GM18858 (cell line): Measurements from ENCODE around the gene REEP1.

Source experiments
- ATAC-seq: cut with Tn5 transposase; IDR thresholded peaks from one replicate; pipeline ENCODE4 v1.9.1; 2021; ENCODE audit not compliant: unreplicated experiment

The REEP1 gene

DNA sequence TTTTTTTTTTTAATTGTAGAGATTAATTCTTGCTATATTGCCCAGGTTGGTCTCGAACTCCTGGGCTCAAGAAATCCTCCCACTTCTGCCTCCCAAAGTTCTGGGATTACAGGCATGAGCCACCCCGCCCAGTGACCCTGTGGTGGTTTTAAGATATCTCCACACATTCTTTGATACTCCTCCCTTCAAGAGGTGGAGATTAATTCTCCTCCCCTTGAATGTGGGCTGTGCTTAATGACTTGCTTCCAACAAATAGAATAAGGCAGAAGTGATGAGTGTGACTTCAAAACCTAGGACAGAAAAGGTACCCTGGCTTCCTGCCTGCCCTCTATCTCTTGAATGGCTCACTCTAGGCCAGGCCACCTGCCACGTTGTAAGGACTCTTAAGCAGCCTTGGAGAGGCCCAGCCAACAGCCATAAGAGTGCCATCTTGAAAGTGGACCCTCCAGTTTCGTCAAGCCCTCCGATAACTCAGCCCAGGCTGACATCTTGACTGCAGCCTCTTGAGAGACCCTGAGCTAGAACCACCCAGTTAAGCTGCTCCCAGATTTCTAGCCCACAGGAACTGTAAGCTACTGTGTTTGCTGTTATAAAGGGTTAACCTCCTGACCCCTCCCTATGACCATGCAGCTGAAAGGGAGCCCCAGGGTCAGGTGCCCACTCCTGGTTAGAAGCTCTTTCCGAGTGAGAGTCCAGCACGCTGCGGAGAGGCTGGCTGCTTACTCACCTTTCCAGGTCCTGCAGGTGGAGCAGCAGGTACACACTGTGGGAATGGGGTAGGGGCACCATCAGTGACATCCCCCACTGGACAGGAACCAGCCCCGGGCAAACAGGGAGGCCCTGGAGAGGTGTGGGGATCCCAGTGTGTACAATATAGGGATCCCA lies 110.5 kb downstream of the REEP1 start:
- ATAC-seq: no peak

DNA sequence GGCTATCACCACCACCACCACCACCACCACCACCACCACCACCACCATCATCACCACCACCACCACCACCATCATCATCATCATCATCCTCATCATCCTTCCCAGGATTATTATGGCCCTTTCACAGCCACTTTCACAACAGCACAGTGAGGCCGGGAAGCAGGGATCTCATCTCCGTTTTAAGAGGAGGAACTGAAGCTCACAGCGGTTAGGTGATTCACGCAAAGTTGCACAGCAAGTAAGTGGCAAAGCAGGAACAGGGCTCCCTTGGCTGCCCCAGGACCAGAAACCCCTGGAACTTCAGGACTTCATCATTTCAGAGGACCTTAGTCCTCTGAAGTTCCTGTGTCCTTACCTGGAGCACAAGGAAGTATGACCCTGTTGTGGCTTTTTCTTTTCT lies 111.4 kb downstream of the REEP1 start:
- no peak for ATAC-seq

DNA sequence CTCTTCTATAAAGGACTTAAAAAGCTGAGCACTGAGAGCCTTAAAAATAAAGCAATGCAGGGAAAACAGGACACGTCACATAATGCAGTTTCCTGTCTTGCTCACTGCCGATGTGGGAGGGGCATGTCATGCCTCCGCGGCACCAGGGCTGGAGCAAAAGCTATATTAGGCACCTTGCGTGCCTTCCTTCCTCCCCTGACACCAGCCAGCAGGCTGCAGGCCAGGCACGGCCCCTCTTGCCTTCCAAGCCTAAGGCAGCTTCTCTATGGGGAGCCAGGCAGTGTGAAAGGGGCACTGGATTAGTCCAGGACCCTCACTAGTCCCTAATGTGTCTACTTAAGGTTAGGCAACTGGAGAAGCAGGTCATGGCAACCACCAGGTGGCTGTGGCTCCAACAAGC lies 111.8 kb downstream of the REEP1 start:
- peak; percentile 66 for ATAC-seq

DNA sequence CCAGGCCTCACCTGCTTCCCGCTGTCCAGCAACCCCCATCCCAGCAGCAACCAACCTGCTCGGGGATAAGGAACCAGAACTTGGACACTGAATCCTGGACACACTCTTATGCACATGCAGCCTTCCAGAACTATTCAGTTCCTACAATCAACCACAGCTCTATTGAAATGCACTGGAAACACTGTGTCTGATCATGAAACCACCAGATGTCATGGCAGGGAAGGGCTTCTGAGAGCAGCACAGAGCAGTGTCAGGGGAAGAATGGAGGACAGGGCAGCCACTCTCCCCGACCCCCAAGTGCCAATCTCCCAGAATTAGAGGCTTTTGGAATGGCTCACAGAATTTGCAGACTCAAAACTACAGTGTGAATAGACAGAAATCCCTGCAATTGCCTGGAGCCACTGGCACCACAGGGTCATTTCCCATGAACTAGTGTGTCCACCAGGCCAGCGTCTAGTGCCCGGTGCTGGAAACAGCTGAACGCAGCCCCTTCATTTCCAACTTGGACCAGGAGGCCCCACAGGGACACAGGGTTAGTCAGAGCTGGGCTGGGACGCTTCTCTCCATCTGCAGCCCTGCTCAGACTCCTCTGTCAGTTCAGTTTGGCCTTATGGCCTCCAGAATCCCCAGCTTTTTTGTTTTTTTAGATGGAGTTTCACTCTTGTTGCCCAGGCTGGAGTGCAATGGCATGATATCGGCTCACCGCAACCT lies 112.6 kb downstream of the REEP1 start:
- ATAC-seq: no peak

DNA sequence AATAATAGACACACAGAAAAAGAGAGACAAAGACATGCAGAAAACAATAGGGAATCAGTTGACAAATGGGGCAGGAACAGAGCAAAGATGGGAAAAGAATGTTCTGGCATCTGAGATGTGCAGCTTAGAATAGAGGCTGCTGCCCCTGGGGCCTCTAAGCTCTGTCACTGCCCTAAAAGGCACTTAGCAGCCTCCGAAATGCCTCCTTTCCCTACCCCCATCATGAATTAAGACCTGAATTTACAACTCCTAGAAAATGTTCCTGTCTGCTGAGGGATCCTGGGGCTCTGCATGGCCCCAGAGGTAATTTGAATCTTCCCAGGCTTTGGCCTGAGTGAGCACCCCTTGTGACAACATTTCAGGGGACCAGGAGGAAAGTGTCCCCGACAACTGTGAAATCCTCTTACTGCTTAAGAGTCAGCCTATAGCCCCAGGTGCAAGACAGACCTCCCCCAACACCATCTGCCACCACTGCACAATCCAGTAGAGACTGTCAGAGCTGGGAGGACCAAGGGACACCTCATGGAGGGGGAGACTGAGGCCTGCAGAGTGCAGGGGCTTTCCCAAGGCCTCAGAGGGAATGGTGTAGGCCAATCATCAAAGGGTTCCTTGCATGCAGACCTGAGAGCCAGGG lies 113.4 kb downstream of the REEP1 start:
- ATAC-seq: no peak

DNA sequence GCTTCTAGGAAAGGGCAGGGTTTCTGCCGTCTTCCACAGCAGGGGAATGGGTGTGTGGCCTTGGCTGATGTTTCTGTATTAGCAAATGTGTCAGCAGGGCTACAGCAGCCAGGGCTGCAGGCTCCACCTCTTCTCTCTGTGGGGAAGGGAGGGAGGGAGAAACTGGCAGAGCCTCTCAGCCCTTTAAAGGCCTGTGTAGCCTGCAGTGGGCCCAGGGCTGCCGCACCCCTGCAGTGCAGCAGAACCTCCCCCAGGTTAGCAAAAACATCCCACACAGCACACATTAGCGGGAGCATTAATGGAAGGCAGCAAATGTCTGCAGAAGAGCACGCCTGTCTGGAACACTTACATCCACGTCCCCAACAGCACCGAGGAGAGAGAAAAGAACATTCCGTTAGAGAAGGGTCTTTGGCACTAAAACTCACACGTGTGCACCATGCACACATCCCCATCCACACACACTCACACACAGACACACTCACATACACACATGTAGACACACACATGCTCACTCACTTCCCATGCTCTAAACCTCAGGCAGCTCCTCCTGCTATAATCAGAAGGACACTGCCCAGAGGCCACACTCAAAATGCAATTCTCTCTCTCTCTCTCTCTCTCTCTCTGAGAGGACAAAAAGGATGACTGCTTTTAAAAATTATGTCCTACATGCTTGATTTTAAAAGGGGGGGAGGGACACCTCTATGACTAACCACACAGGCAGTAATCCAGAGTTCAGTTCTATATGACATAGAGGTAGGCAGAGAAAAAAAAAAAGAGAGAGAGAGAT lies 114.1 kb downstream of the REEP1 start:
- ATAC-seq: no peak

DNA sequence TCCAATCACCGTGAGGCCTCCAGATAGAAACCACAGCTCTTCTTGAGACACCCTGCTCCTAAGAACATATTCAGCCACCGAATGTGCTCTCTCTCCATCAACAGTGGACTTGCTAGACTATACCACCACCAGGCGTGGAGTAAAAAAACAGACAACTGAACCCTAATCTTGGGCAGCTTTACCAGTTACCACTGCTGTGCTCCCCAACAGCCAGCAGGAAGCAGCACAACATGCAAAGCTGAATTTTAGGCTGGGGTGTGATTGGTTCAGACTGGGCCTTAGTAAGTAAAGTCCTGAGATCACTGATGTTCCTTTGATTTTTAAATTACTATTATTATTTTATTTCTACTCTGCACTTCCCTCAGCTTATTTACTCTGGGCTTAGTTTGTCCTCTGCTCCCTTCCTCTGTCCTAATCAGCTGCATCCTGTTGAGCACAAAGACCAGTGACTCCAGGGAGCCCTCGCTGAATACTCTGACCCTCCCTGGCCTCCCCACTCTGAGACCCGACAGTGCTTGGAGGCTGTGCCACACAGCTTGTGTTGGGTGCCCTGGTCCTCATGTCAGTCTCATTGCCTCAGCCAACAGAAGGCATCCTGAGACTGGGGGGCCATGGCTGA lies 116.3 kb downstream of the REEP1 start:
- no peak for ATAC-seq

DNA sequence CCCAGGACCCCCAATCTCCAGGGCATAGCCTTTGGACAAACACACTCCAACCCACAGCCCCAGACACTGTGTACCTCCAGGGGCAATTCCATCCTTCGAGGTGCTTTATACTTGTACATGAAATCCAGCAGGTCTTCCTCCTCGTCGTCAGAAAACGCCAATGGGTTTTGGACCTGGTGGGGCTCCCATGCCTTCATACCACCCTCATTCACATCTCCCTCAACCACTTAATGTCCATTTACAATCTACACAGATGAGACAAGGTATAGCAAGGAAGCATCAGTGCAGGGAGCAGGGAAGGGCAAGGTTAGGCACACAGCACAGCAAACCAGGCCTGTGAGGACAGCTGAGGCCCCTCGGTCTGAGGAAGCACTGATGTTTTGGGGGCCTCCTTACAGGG lies 117.5 kb downstream of the REEP1 start:
- no peak for ATAC-seq

DNA sequence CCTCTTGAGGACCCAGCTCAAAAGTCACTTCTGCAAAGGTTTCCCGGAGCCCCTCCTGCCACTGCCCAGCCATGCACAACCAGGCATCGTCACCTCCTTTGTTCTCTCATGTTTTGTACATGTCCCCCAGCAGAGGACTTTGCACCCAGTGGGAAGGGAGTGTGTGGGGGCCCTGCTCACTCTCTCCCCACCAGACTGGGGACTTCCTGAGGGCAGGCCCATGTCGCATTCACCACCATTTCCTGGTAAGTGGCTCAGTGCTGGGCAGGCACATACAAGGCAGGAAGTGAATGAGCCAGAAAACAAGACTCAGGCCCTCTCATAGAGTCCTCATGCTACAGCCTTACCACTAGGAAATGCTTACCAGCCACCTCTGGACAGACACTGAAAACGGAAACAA lies 119.3 kb downstream of the REEP1 start:
- ATAC-seq: no peak

DNA sequence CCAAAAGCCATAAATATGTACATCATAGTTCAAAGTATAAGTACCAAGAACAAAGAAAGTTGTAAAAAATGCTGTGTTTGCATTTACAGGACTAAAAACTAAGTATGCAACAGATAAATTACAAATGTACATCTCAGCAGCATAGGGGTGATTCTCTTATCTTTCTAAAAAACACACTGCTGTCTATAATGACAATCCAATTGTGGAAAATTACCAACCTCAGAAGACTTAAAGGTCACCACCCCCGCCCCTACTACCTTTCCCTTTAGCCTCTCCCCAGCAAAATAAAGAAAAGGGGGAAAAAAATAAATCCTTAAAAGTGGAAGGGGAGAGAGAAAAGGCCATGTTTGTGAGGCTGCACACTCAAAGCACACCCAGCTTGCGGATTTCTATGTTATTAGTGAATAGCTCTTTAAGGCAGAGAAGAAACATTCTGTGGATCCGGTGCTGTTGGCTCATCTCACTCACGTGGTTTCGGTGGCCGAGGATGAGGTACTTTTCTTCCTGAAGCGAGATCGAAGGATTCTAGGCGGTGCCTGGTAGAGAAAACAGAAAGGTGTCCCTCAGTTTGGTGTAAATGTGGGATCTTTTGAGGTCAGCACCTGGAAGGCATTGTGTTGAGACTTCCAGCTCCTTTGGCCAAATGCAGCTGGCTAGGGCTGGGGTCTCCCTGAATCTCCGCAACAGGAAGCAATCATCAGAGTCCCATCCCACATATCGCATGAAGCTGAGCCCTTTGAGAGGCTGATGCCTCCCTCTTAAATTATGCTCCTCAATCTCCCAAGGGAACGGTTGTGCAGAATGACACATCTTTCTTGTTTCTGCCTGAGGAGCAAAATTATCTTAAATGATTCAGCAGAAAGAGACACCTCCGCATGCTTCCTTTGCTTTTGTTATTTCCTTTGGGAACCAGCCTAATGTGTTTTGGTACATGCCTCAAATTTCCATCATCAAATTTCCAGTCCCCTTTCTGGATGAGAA lies 120.6 kb downstream of the REEP1 start:
- ATAC-seq: no peak

DNA sequence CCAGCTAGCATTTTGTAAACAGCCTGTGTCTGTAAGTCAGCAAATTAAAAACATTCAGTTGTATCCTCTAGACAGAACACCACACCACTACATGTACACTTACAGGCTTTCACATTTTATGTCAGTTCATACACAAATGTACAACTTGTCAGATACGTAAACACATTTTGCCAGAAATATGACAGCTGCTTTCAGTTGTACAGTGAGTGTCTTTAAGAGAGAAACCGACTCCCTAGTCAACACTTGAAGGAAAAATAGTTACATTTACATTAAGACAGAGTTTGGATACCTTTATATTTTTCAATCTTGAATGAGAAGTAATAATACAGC lies 123.0 kb downstream of the REEP1 start:
- no peak for ATAC-seq

DNA sequence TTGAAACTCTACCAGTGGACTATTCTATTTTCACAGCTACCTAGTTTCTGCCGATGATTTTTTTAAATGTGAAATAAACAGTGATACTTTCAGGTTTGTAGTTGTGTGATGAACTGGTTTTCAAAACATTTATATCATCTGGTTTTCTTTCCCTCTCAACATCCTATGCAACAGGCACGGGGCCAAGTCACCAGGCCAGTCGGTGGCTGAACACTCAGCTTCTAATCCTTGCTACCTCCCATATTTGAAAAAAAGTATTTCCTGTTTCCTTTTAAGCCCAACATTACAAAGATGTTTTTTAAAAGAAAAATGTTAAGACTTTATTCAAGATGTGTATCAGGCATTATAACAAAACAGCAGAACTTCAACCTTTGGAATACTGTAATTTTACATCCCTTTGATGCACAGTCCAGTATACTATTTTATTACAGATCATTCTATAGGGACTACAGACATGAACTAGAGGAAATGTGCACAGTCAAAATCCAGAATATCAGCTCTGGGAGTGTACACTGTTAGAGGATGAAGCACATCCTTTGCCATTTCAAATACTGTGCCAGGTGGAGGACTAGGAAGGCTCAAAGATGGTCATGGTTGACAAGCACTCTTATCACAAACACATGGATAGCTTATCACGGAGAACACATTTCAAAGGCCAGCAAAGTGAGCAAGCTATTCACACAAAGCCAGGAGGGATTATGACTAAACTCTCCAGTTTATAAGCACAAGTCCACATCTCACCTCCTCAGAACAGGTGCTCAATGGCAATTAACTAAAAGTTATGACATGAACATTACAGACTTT lies 123.5 kb downstream of the REEP1 start:
- ATAC-seq: no peak

DNA sequence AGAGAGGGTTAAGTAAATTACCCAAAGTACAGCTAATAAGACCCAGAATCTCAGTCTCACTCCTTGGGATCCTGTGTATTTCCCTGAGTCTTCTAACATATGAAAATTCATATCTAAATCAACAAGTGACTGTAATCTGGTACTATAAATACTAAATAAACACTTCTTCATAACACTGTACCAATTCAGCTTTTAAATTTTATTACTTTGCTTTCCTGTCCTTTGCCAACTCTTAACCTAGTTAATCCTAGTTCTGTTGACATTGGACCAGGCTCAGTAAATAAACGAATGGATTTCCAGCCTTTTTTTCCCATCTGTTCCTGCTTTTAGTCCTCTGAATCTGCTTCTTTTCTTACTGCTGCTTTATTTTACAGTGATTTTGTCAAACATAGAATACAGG lies 124.4 kb downstream of the REEP1 start:
- no peak for ATAC-seq

DNA sequence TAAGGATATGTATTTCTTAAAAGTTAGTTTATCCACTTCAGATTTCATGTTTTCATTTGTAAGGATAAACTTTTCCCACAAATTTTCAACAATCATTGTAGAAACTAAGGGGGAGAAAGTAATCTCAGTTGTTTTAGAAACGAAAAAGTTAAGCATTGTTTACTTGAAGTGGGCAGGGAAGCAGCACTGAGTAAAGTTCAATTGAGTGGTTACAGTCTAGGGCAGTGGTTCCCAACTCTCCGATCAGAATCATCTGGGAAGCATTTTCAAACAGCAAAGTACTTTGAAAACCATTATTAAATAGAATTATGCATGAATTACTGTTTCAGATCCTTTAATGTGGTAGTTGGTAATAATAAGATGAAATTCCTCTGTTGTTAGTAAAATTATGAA lies 125.6 kb downstream of the REEP1 start:
- no peak for ATAC-seq

DNA sequence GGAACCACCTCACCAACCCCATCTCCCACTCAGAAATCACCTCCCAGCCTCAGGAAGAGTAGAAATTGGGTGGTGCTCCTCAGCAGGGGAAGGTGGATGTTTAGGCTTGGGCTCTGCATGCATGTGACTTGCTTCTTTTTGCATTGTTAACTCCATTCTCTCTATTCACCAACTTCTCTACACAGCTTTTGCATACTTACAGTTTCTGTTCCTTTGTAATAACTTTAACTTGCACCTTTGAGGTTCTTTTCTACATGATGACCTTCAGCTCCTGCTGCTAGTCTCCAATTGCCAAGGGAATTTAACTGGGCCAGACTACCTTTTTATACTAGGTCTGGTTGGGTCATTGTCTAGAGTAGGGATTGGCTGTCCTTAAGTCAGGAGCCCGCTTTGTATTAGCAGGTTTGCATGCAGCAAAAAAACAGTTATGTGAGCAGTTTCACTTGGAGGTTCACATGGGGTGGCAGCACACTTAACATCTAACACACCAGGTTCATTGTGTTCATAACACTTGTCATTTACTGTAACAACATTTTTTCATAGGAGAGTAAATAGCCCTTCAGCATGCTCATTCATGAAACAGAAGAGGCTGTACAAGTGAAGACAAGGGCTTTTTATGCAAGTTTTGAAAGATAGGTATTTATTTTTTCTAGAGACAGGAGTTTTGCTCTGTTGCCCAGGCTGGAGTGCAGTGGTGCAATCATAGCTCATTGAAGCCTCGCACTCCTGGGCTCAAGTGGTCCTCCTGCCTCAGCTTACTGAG lies 126.2 kb downstream of the REEP1 start:
- ATAC-seq: peak; percentile 49

DNA sequence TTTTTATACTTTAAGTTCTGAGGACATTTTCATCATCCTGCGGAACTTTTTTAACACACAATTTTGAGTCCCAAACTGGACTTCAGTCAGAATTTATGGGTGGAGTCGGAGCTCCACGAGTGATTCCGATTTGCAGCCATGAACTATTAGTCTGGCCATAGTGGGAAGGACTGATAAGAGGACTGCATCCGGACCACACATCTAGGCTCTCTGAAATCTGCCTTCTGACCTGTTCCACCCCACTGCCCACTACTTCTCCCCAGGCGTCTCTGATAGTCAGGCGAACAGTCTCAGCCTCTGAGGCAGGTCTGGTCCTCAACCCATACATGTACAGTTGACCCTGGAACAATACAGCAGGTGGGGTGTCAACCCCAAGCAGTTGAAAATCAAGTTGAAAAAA lies 133.0 kb downstream of the REEP1 start:
- no peak for ATAC-seq

DNA sequence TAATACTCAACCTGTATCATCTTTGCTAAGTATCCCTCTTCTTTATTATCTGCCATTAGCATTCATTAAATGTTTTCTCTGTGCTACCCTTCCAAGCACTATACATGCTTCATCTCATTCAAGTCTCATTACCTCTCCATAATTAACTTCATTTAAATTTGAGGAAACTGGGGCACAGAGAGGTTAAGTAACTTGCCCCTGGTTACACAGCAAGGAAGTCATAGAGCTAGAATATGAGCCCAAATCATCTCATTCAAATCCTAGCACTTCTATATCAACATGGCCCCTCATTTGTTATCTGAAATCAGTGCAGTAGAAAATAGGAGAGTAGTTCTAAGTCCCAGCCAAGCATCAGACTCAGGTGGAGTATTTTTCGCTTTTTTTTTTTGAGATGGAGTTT lies 133.8 kb downstream of the REEP1 start:
- no peak for ATAC-seq

DNA sequence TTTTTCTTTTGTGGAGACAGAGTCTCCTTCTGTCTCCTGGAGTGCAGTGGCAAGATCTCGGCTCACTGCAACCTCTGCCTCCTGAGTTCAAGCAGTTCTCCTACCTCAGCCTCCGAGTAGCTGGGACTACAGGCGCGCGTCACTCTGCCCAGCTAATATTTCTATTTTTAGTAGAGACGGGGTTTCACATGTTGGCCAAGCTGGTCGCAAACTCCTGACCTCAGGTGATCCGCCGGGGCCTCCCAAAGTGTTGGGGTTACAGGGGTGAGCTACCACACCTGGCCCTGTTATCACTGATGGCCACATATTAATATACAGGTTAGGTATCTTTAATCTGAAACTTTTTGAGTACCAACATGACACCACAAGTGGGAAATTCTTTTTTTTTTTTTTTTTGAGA lies 134.7 kb downstream of the REEP1 start:
- ATAC-seq: no peak
